Smooth muscle cell (in vitro differentiated cells): ENCODE data around the gene MRPL52. TPM values are rescaled to one million over a fixed set of nuclear protein-coding genes. Genes with fewer than 3 reads are reported as not detected.

Experiments used
- DNase-seq: peaks from one replicate; lab custom pipeline; 2025; ENCODE audit not compliant: unreplicated experiment; lab: John Stamatoyannopoulos, UW
- H2AFZ ChIP-seq: fragments of 200-600 bp; sonication (generic); 2 replicates; pipeline ENCODE4 v1.6.0; 2016; ENCODE audit warnings: antibody characterized with exemption, low read depth, mild to moderate bottlenecking
- H3F3A ChIP-seq: fragments of 200-600 bp; sonication (generic); 2 replicates; pipeline ENCODE4 v1.6.0; 2017; ENCODE audit warnings: antibody characterized with exemption, low read depth
- H3K27ac ChIP-seq: fragments of 200-600 bp; sonication (generic); 2 replicates; pipeline ENCODE4 v1.5.1; 2016; ENCODE audit warnings: low read depth, mild to moderate bottlenecking
- H3K27me3 ChIP-seq: fragments of 200-600 bp; sonication (generic); 2 replicates; pipeline ENCODE4 v1.6.1; 2016; ENCODE audit warnings: low read depth, mild to moderate bottlenecking
- H3K36me3 ChIP-seq: fragments of 200-600 bp; sonication (generic); 2 replicates; pipeline ENCODE4 v1.5.1; 2016; ENCODE audit warnings: low read depth
- H3K4me1 ChIP-seq: fragments of 200-600 bp; sonication (generic); 2 replicates; pipeline ENCODE4 v1.5.1; 2016; ENCODE audit warnings: low read depth
- H3K4me2 ChIP-seq: fragments of 200-600 bp; sonication (generic); 2 replicates; pipeline ENCODE4 v1.6.0; 2016; ENCODE audit warnings: mild to moderate bottlenecking
- H3K4me3 ChIP-seq: fragments of 200-600 bp; sonication (generic); 2 replicates; pipeline ENCODE4 v1.5.1; 2016; ENCODE audit warnings: mild to moderate bottlenecking
- H3K79me2 ChIP-seq: fragments of 200-600 bp; sonication (generic); 2 replicates; pipeline ENCODE4 v1.6.0; 2016; ENCODE audit warnings: low read depth, mild to moderate bottlenecking
- H3K9ac ChIP-seq: fragments of 200-600 bp; sonication (generic); 2 replicates; pipeline ENCODE4 v1.6.0; 2016; ENCODE audit warnings: low read depth
- H3K9me3 ChIP-seq: fragments of 200-600 bp; sonication (generic); replicated peaks from 2 replicates; pipeline ENCODE4 v1.5.1; 2016; ENCODE audit warnings: low read depth
- H4K20me1 ChIP-seq: fragments of 200-600 bp; sonication (generic); 2 replicates; pipeline ENCODE4 v1.6.0; 2016; ENCODE audit warnings: low read depth
- CTCF ChIP-seq: fragments of 200-600 bp; sonication (generic); IDR thresholded peaks from 2 replicates; pipeline ENCODE4 v1.5.1; 2017; ENCODE audit warnings: borderline replicate concordance, mild to moderate bottlenecking, antibody characterized with exemption; ENCODE audit not compliant: insufficient read depth, poor library complexity, severe bottlenecking
- WGBS: methylation state at CpG from one replicate; pipeline ENCODE4 v1.1.7; 2016; ENCODE audit warnings: low lambda C conversion rate; 5-methylcytosine and 5-hydroxymethylcytosine counted together
- polyA plus RNA-seq: library from polyadenylated mRNA; unstranded; fragments of >200 nt; fragmentation: Nextera tagmentation; extraction: Ambion mirVana; gene quantifications from 2 replicates; pipeline ENCODE4 v1.2.1, GENCODE V29; 2016
- total RNA-seq: library from RNA; depleted of rRNA; stranded (reverse); fragments of >200 nt; gene quantifications from 2 replicates; pipeline ENCODE4 v1.2.3, GENCODE V29; 2014

MRPL52 gene
- total and polyA plus RNA-seq, 2 experiments from 2014 or later = 220 to 274 TPM

GRCh38 chr14:22843123-22843925 is 13.6 kb downstream of the MRPL52 start:
- Histone ChIP-seq H3K4me2 (no peak overlapping the region), H3F3A (peaks cover 54% of the 10 kb centered on the region), H3K4me3 (no peak overlapping the region), H4K20me1 (peaks cover 65% of the 10 kb centered on the region), H3K27ac (peak overlapping the region; percentile 87), H2AFZ (no peak overlapping the region), H3K9ac (no peak overlapping the region), H3K27me3 (no peaks in the 10 kb centered on the region), H3K79me2 (peaks cover 64% of the 10 kb centered on the region), H3K9me3 (no peaks in the 10 kb centered on the region), H3K4me1 (peaks cover 9% of the 10 kb centered on the region), H3K36me3 (no peaks in the 10 kb centered on the region)
- 93% methylated on average over 21 of the region's 21 CpGs for WGBS
- DNase-seq = no peak
- TF ChIP-seq CTCF = no peak

GRCh38 chr14:22844221-22845102 is 14.8 kb downstream of the MRPL52 start:
- no peaks in the 10 kb centered on the region for H3K36me3 ChIP-seq
- TF ChIP-seq CTCF = no peak
- H3K9me3 ChIP-seq = no peaks in the 10 kb centered on the region
- H3K27me3 ChIP-seq = no peaks in the 10 kb centered on the region
- DNase-seq = no peak
- H3K27ac ChIP-seq = peak overlapping the region; percentile 100
- H4K20me1 ChIP-seq = peaks cover 54% of the 10 kb centered on the region
- WGBS = 96% methylated on average over 19 of the region's 22 CpGs
- peaks cover 54% of the 10 kb centered on the region for H3F3A ChIP-seq
- peaks cover 20% of the 10 kb centered on the region for H3K4me1 ChIP-seq
- no peak overlapping the region for H3K4me2 ChIP-seq
- no peak overlapping the region for H2AFZ ChIP-seq
- H3K79me2 ChIP-seq = peaks cover 52% of the 10 kb centered on the region
- H3K9ac ChIP-seq = no peak overlapping the region
- no peak overlapping the region for H3K4me3 ChIP-seq

- Histone ChIP-seq H3F3A (peaks cover 58% of the 10 kb centered on the region), H3K4me1 (peaks cover 21% of the 10 kb centered on the region), H3K79me2 (peaks cover 46% of the 10 kb centered on the region), H3K9ac (no peak overlapping the region), H3K9me3 (no peaks in the 10 kb centered on the region), H4K20me1 (peaks cover 49% of the 10 kb centered on the region), H2AFZ (no peak overlapping the region), H3K36me3 (no peaks in the 10 kb centered on the region), H3K4me3 (no peak overlapping the region), H3K27me3 (no peaks in the 10 kb centered on the region), H3K4me2 (no peak overlapping the region), H3K27ac (peak overlapping the region; percentile 100)
- WGBS = 95% methylated on average over 9 of the region's 9 CpGs
- DNase-seq = no peak
- TF ChIP-seq CTCF = no peak
Observed at GRCh38 chr14:22845103-22845394, 15.4 kb downstream of the MRPL52 start.
